HK-2 (cell line): ENCODE measurements around the gene FAM20C.

Experiments used
- DNase-seq: peaks from one replicate; pipeline ENCODE4 v3.0.0-alpha.2; 2018; ENCODE audit not compliant: unreplicated experiment

Gene FAM20C

GRCh38 chr7:208816-209215 lies 16.4 kb downstream of the FAM20C start:
- DNase-seq = no peak

- no peak for DNase-seq
These were observed 17.0 kb downstream of the FAM20C start for GRCh38 chr7:209416-209815.

GRCh38 chr7:209906-210305 lies 17.5 kb downstream of the FAM20C start:
- DNase-seq = no peak

GRCh38 chr7:210401-210925 lies 18.1 kb downstream of the FAM20C start:
- no peak for DNase-seq

- DNase-seq = no peak
These were observed 18.8 kb downstream of the FAM20C start for GRCh38 chr7:211033-211714.

- no peak for DNase-seq
These were observed 19.3 kb downstream of the FAM20C start for GRCh38 chr7:211715-212058.

- no peak for DNase-seq
These were observed 20.4 kb downstream of the FAM20C start for GRCh38 chr7:212754-213153.

- no peak for DNase-seq
These were observed 21.1 kb downstream of the FAM20C start for GRCh38 chr7:213324-213993.

- DNase-seq = peak; percentile 82
These were observed 22.2 kb downstream of the FAM20C start for GRCh38 chr7:214410-215212.

- DNase-seq = no peak
These were observed 24.3 kb downstream of the FAM20C start for GRCh38 chr7:216360-217300.

GRCh38 chr7:217781-218180 lies 25.4 kb downstream of the FAM20C start:
- no peak for DNase-seq

GRCh38 chr7:218316-218715 lies 25.9 kb downstream of the FAM20C start:
- DNase-seq = no peak

- no peak for DNase-seq
These were observed 26.7 kb downstream of the FAM20C start for GRCh38 chr7:218896-219580.

- DNase-seq = no peak
These were observed 27.3 kb downstream of the FAM20C start for GRCh38 chr7:219581-220150.

- DNase-seq = peak; percentile 90
These were observed 27.9 kb downstream of the FAM20C start for GRCh38 chr7:220151-220841.

- no peak for DNase-seq
These were observed 29.8 kb downstream of the FAM20C start for GRCh38 chr7:221978-222715.

- DNase-seq = no peak
These were observed 30.3 kb downstream of the FAM20C start for GRCh38 chr7:222716-223041.

- no peak for DNase-seq
These were observed 30.9 kb downstream of the FAM20C start for GRCh38 chr7:223118-223800.

GRCh38 chr7:223861-224260 lies 31.5 kb downstream of the FAM20C start:
- DNase-seq = no peak
